Caki2 (cell line): ENCODE measurements around the gene UBE2L5. TPM values are rescaled to one million over a fixed set of nuclear protein-coding genes. Genes with fewer than 3 reads are reported as not detected.
"Not testable (repeated sequence)": the region's sequence is repeated elsewhere in the genome, so short reads cannot be mapped to it uniquely, and the experiment has no call there.

Experiments used
- DNase-seq: peaks from one replicate; pipeline ENCODE4 v3.0.0-alpha.2; 2015; ENCODE audit warnings: low read depth
- in situ Hi-C: cut with HindIII; loops from 2 replicates; pipeline ENCODE4 v1.10.0; 2016; ENCODE audit warnings: low sequenced_read_pairs, low pct_unique_long_range_greater_than_20kb, mixed read lengths
- total RNA-seq: library from RNA; depleted of rRNA; stranded (reverse); fragments of >200 nt; shearing (Covaris generic); gene quantifications from 2 replicates; pipeline ENCODE4 v1.2.3, GENCODE V29; 2014; ENCODE audit warnings: low replicate concordance

UBE2L5 gene
- total RNA-seq, 1 experiment from 2014 or later: not detected

DNA sequence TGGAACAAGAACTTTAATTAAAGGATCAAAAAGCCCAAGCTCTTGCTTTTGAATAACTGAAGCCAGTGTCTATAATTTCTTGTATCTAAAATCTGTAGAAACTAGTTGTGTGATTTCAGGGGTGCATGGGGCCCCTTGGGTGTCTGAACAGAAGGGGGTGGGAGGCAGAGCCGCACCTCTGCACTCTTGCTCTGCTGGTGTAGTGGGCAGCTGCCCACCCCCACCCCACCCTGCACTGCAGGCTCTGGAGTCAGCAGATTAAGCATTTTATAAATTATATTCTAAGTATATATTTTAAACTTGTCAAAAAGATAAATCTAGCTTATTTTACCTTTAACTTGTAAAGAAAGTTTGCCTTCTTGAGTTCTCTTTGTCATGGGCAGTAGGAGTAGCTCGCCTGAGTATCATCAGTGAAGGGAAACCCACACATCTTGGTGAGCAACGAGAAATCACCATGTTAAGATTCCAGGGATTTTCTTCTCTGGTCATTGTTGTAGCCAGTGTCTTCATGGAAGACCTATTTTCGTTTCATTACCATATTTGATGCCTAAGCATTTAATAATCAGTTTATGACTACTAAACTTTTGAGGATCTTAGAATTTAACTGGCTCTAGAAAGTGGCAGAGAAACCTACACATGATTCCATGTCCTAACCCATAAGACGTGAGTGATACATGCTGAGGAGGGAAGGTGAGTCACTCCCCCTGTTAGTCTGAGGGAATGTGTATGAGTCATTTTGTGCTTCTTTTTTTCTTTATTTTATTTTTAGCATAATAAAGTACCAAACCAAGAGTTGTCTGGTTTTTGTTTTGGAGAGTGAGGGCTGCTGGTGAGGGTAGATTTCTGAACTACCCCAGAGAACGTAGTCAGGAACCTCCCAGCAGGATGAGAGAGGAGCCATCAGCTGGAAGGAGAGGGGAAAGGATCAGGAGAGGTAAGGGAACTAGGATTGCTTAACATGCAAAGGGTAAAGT is 7.7 kb downstream of the UBE2L5 start:
- peak; percentile 76 for DNase-seq
- in situ Hi-C loops: loop anchor here (10.0 kb wide), 1 partner anchor 285 kb away; no protein-coding TSS in a partner anchor

GRCh38 chr13:30431269-30431940 is 9.1 kb downstream of the UBE2L5 start:
- in situ Hi-C loops: loop anchor here (10.0 kb wide), 1 partner anchor 287 kb away; no protein-coding TSS in a partner anchor
- peak; percentile 64 for DNase-seq

DNA sequence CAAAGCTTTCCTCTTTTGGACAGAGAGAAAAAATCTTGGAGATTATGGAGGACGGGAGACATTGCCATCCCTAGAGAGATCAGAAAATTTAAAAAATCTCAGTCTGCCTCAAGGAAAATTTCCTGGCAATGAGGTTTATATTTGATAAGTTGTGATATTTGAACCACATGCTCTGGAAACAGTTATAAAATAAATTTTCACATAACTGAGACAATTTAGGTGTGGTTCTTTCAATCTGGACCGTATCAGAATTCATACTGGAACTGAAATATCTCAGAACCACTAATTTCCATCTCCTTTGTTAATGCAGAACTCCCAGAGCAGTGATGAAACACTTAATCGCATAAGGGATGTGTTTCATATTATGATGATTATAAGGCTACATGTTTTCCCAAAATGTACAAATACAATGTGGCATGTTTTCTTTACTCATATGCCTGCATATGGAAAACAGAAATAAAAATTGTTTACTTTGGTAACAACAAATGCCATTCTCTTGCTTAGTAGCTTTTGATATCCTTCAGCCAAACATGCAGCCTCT is 13.7 kb downstream of the UBE2L5 start:
- in situ Hi-C loops: loop anchor here (10.0 kb wide), 1 partner anchor 291 kb away; no protein-coding TSS in a partner anchor
- no peak for DNase-seq

DNA sequence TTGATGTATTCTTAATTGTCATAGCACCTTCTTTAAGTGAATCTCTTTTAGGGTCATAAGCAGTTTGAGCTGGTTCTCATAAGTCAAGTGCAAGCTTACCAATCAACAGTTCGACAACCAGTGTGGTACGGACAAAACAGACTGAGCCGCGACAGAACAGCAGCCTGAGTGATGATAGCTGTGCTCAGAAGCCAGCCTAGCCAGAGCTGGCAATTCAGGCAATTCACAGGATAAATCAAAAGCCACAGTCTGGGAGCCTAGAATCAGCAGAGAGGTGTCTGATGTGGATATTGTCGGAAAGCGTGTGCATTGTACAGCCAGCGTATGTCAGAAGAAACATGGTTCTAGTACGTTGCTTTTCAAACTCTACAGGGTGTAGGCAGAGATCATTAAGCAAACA is 14.9 kb downstream of the UBE2L5 start:
- no peak for DNase-seq
- in situ Hi-C loops: loop anchor here (10.0 kb wide), 1 partner anchor 292 kb away; no protein-coding TSS in a partner anchor

- in situ Hi-C loops: loop anchor here (10.0 kb wide), 1 partner anchor 293 kb away; no protein-coding TSS in a partner anchor
- DNase-seq: no peak
Measured at GRCh38 chr13:30438286-30438685, 16.0 kb downstream of the UBE2L5 start.

DNA sequence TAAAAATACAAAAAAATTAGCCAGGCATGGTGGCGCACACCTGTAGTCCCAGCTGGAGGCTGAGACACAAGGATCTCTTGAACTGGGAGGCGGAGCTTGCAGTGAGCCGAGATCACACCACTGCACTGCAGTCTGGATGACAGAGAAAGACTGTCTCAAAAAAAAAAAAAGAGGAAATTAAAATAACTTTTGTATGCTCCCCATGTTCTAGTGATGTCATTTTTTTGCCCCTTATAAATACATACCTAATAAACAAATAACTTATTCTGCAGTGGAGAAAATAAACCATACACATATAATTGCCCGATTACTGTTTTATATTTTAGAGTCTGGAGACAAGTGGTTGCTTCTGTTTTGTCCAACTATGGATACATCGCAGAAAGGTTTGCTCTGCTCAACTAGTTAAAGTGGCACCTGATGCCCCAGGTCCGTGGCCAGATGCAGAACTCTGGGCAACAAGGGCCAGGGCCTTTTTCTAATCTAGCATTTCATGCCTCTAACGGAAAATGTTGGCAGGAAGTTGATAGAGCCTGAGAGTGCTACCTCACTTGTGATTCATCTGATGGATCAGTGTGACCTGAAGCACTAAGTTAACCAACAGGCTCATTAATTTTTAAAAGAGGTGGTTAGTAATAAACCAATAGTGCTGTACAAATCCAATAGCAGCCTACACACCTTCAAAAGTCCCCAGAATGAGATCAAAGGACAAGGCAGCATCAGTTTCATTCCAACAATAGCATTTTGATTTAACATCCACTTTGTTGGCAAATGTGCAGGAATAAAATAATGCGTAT is 18.8 kb downstream of the UBE2L5 start:
- peak; percentile 61 for DNase-seq
- in situ Hi-C loops: no loop called here

DNA sequence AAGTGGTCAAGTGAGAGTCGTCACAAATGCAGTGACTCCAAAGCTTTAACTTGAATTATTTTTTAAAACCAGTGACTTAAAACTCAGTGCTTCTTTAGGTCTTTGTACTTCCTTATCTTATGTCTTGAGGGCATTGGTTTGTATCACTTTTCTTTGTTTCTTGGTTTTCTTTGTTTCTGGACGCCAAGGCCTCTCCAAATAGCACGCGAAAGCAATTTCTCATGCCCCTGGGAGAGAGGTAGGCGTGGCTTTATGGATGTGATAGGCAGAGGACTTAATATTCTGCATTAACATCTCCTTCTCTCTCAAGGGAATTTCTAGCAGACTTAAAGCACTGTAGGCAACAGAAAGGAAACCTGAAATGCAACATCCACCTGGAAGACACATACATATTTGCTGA is 20.6 kb downstream of the UBE2L5 start:
- in situ Hi-C loops: no loop called here
- DNase-seq: no peak

- DNase-seq, in situ Hi-C loops: not testable (repeated sequence)
Measured at GRCh38 chr13:30443491-30443890, 21.2 kb downstream of the UBE2L5 start.

DNA sequence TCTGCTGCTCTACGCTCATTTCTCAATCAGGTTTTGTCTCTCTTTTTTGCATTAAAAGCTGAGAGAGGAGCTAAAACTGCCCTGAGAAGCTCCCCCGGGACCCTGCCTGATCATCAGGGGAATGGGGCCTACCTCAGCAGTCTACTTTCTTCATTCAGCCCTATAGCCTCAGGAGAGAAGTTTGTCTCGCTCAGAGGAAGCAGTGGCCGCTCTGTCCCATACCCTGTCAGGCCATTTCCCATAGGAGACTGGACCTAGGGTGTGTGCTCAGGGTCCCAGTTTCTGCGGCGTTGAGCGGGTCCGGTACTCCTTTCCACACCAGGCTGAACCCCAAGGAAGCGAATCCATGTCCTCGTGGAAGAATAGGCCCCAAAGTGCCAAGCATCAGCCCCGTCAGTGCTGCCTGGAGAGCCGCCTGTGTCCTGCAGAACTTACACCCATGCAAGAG is 21.7 kb downstream of the UBE2L5 start:
- in situ Hi-C loops: no loop called here
- no peak for DNase-seq

DNA sequence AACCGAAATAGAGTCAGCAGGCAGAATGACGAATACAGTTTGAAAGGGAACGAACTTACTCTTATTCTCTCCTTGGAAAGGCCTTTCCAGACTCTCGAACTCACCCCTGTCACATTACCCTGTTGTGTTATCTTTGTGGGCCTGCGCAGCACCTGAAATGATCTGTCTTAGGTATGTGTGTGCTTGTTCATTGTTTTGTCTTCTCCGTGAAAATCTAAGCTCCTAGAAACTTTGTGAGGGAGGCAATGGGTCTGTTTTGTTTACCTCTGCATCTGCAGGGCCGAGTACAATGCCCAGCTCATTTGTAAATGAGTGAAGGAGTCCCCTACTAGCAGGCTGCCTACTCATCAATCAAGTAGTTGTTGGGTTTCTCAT is 23.8 kb downstream of the UBE2L5 start:
- in situ Hi-C loops: no loop called here
- DNase-seq: no peak

DNA sequence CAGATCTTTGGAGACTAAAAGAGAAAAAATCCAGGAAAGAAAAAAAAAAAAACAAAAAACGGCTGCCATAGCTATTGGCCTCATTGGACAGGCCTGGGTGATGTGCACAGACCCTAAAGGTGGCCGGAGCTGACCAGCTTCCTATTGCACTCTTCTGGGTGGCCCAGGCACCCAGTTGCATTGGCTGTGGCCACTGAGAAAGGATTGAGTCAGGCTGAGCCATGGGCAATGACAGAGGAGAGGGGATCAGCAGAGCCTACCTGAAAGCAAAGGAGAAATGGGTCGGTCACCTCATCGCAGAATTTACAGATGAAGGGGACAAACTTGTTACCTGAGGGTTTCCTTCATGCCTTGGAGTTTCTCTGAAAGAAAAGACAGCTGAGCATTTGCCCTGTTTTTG is 26.1 kb downstream of the UBE2L5 start:
- in situ Hi-C loops: no loop called here
- DNase-seq: no peak

DNA sequence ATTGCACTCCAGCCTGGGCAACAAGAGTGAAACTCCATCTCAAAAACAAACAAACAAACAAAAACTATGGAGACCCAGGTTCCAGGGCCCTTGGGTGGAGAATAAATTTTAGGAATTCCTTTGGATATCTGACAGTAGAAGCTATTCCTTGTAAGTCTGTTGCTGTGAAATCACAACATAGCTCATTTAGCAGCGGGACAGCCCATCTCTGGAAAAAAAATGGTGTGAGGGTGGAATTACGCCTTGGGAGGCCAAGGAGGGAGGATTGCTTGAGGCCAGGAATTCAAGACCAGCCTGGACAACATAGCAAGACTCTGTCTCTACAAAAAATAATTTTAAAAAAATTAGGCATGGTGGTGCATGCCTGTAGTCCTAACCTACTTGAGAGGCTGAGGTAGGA is 27.8 kb downstream of the UBE2L5 start:
- no peak for DNase-seq
- in situ Hi-C loops: no loop called here

- in situ Hi-C loops, DNase-seq: not testable (repeated sequence)
Measured at GRCh38 chr13:30451476-30451875, 29.2 kb downstream of the UBE2L5 start.

- in situ Hi-C loops: no loop called here
- no peak for DNase-seq
Measured at GRCh38 chr13:30453727-30454126, 31.4 kb downstream of the UBE2L5 start.

GRCh38 chr13:30454991-30455390 is 32.7 kb downstream of the UBE2L5 start:
- in situ Hi-C loops: no loop called here
- no peak for DNase-seq

- DNase-seq: no peak
- in situ Hi-C loops: no loop called here
Measured at GRCh38 chr13:30456290-30456689, 34.0 kb downstream of the UBE2L5 start.

- in situ Hi-C loops: no loop called here
- DNase-seq: no peak
Measured at GRCh38 chr13:30457306-30457891, 35.1 kb downstream of the UBE2L5 start.
